ENCODE measurements around the gene LRCH3. TPM values are rescaled to one million over a fixed set of nuclear protein-coding genes. Genes with fewer than 3 reads are reported as not detected.
"Not testable (repeated sequence)": the region's sequence is repeated elsewhere in the genome, so short reads cannot be mapped to it uniquely, and the experiment has no call there.

Gene LRCH3
- total RNA-seq, 1 experiment from 2014 or later = 75.8 TPM

GRCh38 chr3:197884330-197884729 is 93.3 kb downstream of the LRCH3 start:
- ATAC-seq; H3K4me3 ChIP-seq (ENCODE audit: low read depth in 2 of 2, low read length in 2 of 2); intact Hi-C loops (cut with micrococcal nuclease; ENCODE audit: unreplicated experiment); DNase-seq (ENCODE audit: low read depth, low spot score); H3K27ac ChIP-seq (ENCODE audit: low read length); BruUV-seq (replicated peaks); H3K27me3 ChIP-seq (ENCODE audit: control insufficient read depth, insufficient read depth, low read length); H3K9me3 ChIP-seq (ENCODE audit: control insufficient read depth, insufficient read depth, low read depth, low read length); H3K4me1 ChIP-seq (ENCODE audit: control insufficient read depth, insufficient read depth, low read length); H3K36me3 ChIP-seq (ENCODE audit: control insufficient read depth, insufficient read depth, low read length); POLR2A ChIA-PET; in situ Hi-C loops (cut with HindIII; ENCODE audit: low pct_unique_long_range_greater_than_20kb, low sequenced_read_pairs): not testable (repeated sequence)
- CTCF ChIA-PET = interaction anchor here (0.6 kb wide), 1 partner anchor 105 kb away, joined by 5 read pairs; no protein-coding TSS in a partner anchor

- in situ Hi-C loops (cut with HindIII; ENCODE audit: low pct_unique_long_range_greater_than_20kb, low sequenced_read_pairs); ATAC-seq; intact Hi-C loops (cut with micrococcal nuclease; ENCODE audit: unreplicated experiment); H3K9me3 ChIP-seq (ENCODE audit: control insufficient read depth, insufficient read depth, low read depth, low read length); H3K27ac ChIP-seq (ENCODE audit: low read length); POLR2A ChIA-PET; H3K27me3 ChIP-seq (ENCODE audit: control insufficient read depth, insufficient read depth, low read length); H3K36me3 ChIP-seq (ENCODE audit: control insufficient read depth, insufficient read depth, low read length); BruUV-seq (replicated peaks); H3K4me1 ChIP-seq (ENCODE audit: control insufficient read depth, insufficient read depth, low read length); DNase-seq (ENCODE audit: low read depth, low spot score); H3K4me3 ChIP-seq (ENCODE audit: low read depth in 2 of 2, low read length in 2 of 2): not testable (repeated sequence)
- CTCF ChIA-PET = interaction anchor here (0.6 kb wide), 1 partner anchor 36 kb away, joined by 14 read pairs; no protein-coding TSS in a partner anchor
Observed at GRCh38 chr3:197886052-197886451, 95.0 kb downstream of the LRCH3 start.

GRCh38 chr3:197887430-197888053 is 96.5 kb downstream of the LRCH3 start:
- POLR2A ChIA-PET; intact Hi-C loops (cut with micrococcal nuclease; ENCODE audit: unreplicated experiment); CTCF ChIA-PET; H3K36me3 ChIP-seq (ENCODE audit: control insufficient read depth, insufficient read depth, low read length); H3K4me1 ChIP-seq (ENCODE audit: control insufficient read depth, insufficient read depth, low read length); H3K9me3 ChIP-seq (ENCODE audit: control insufficient read depth, insufficient read depth, low read depth, low read length); H3K4me3 ChIP-seq (ENCODE audit: low read depth in 2 of 2, low read length in 2 of 2); in situ Hi-C loops (cut with HindIII; ENCODE audit: low pct_unique_long_range_greater_than_20kb, low sequenced_read_pairs); BruUV-seq (replicated peaks); ATAC-seq; H3K27ac ChIP-seq (ENCODE audit: low read length); H3K27me3 ChIP-seq (ENCODE audit: control insufficient read depth, insufficient read depth, low read length); DNase-seq (ENCODE audit: low read depth, low spot score): not testable (repeated sequence)

- H3K36me3 ChIP-seq (ENCODE audit: control insufficient read depth, insufficient read depth, low read length) = peaks cover 2% of the 10 kb centered on the region; the same call in 1 of the 2 replicates
- H3K9me3 ChIP-seq (ENCODE audit: control insufficient read depth, insufficient read depth, low read depth, low read length) = no peaks in the 10 kb centered on the region
- no peak overlapping the region for H3K27ac ChIP-seq (ENCODE audit: low read length)
- in situ Hi-C loops (cut with HindIII; ENCODE audit: low pct_unique_long_range_greater_than_20kb, low sequenced_read_pairs) = no loop called here
- H3K4me3 ChIP-seq (ENCODE audit: low read depth in 2 of 2, low read length in 2 of 2) = no peak overlapping the region
- ChIA-PET CTCF (no interaction called here), POLR2A (no interaction called here)
- TF ChIP-seq CTCF (IDR thresholded peaks at IDR 0.05) (no peak), POLR2AphosphoS5 (IDR thresholded peaks at IDR 0.05; ENCODE audit: low read depth, low read length) (no peak), REST (IDR thresholded peaks at IDR 0.05; ENCODE audit: insufficient read depth in 1 of 2, low read depth in 2 of 2, low read length in 1 of 2) (no peak), SIN3A (IDR thresholded peaks at IDR 0.05; ENCODE audit: borderline replicate concordance, insufficient read depth, low read depth, low read length) (no peak), TCF7L2 (IDR thresholded peaks at IDR 0.05; ENCODE audit: low read depth, low read length) (no peak)
- BruUV-seq (replicated peaks) = no TSS peak
- intact Hi-C loops (cut with micrococcal nuclease; ENCODE audit: unreplicated experiment) = no loop called here
- H3K27me3 ChIP-seq (ENCODE audit: control insufficient read depth, insufficient read depth, low read length) = no peaks in the 10 kb centered on the region
- no peak for DNase-seq (ENCODE audit: low read depth, low spot score)
- ATAC-seq = no peak
- no peaks in the 10 kb centered on the region for H3K4me1 ChIP-seq (ENCODE audit: control insufficient read depth, insufficient read depth, low read length)
Observed at GRCh38 chr3:197888511-197888910, 97.5 kb downstream of the LRCH3 start.
